Endometrium (tissue), 2 donors: ENCODE results near the gene TEPSIN.

Source experiments
- FAIRE-seq: peaks from 2 replicates; lab custom pipeline; 2012; peaks lifted over from hg19 to GRCh38; lab: Jason Lieb, UNC
- donor health status: control.
- donor health status: control.

Gene TEPSIN

GRCh38 chr17:81219476-81220180 is 19.2 kb downstream of the TEPSIN start:
- FAIRE-seq: no peak

GRCh38 chr17:81218991-81219390 is 19.9 kb downstream of the TEPSIN start:
- no peak for FAIRE-seq

GRCh38 chr17:81218459-81218858 is 20.4 kb downstream of the TEPSIN start:
- FAIRE-seq: no peak

- no peak for FAIRE-seq
These were observed 21.4 kb downstream of the TEPSIN start for GRCh38 chr17:81217491-81217890.

GRCh38 chr17:81213978-81214377 is 24.9 kb downstream of the TEPSIN start:
- FAIRE-seq: no peak

GRCh38 chr17:81212365-81212764 is 26.5 kb downstream of the TEPSIN start:
- no peak for FAIRE-seq

- no peak for FAIRE-seq
These were observed 28.0 kb downstream of the TEPSIN start for GRCh38 chr17:81210868-81211267.

GRCh38 chr17:81210466-81210865 is 28.4 kb downstream of the TEPSIN start:
- no peak for FAIRE-seq

- no peak for FAIRE-seq
These were observed 29.7 kb downstream of the TEPSIN start for GRCh38 chr17:81209141-81209540.

- no peak for FAIRE-seq
These were observed 30.2 kb downstream of the TEPSIN start for GRCh38 chr17:81208651-81209050.

- FAIRE-seq: no peak
These were observed 31.0 kb downstream of the TEPSIN start for GRCh38 chr17:81207610-81208581.

GRCh38 chr17:81206657-81207056 is 32.2 kb downstream of the TEPSIN start:
- FAIRE-seq: no peak

GRCh38 chr17:81206166-81206565 is 32.7 kb downstream of the TEPSIN start:
- FAIRE-seq: no peak

GRCh38 chr17:81204578-81204977 is 34.3 kb downstream of the TEPSIN start:
- FAIRE-seq: no peak

GRCh38 chr17:81203136-81203535 is 35.7 kb downstream of the TEPSIN start:
- FAIRE-seq: no peak

- no peak for FAIRE-seq
These were observed 36.5 kb downstream of the TEPSIN start for GRCh38 chr17:81202318-81202717.

GRCh38 chr17:81200695-81201580 is 37.9 kb downstream of the TEPSIN start:
- FAIRE-seq: no peak

GRCh38 chr17:81200201-81200600 is 38.7 kb downstream of the TEPSIN start:
- no peak for FAIRE-seq

GRCh38 chr17:81199482-81199830 is 39.4 kb downstream of the TEPSIN start:
- FAIRE-seq: no peak

GRCh38 chr17:81198826-81199481 is 39.9 kb downstream of the TEPSIN start:
- FAIRE-seq: no peak

GRCh38 chr17:81197831-81198490 is 40.9 kb downstream of the TEPSIN start:
- FAIRE-seq: no peak
